HG02981 (cell line): ENCODE measurements around the gene LIMS2.

Experiments
- ATAC-seq: cut with Tn5 transposase; IDR thresholded peaks from one replicate; pipeline ENCODE4 v1.9.1; 2021; ENCODE audit warnings: mild to moderate bottlenecking, moderate library complexity; ENCODE audit not compliant: unreplicated experiment

LIMS2 gene

DNA sequence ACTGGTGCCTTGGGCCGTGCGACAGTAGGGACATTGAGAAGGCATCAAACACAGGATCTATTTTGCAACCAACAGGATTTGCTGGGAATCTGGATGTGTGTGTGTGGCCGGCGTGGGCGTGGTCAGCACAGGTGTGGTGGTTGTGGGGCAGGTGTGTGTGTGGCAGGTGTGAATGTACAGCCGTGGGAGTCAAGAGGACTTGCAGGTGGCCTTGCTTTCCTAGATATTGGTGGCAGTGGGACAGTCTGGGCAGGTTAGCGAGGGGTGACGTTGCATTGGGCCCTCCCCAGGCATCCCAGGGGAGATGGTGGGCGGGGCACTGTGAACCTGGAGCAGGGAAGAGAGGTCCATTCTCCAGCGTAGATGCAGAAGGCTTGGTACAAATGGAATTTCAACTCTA, 3.2 kb upstream of the LIMS2 start:
- no peak for ATAC-seq

DNA sequence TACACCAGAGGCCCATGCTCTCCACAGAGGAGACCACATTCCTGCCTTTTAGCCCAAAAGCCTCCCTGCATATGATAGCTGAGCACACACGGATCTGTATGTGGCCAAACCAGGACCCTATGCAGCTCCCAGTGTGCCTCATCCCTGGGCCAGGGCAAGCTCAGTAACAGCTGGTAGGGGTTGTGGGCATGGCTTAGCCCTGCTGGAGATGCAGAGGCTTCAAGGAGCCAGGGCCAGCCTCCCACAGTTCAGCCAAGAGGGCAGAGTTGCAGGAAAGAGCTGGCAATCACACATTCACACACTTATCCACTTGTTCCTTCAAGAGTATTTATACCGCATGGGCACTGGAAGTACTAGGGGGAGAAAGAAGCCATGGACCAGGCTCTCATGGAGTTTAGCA, 1.6 kb upstream of the LIMS2 start:
- ATAC-seq: no peak

DNA sequence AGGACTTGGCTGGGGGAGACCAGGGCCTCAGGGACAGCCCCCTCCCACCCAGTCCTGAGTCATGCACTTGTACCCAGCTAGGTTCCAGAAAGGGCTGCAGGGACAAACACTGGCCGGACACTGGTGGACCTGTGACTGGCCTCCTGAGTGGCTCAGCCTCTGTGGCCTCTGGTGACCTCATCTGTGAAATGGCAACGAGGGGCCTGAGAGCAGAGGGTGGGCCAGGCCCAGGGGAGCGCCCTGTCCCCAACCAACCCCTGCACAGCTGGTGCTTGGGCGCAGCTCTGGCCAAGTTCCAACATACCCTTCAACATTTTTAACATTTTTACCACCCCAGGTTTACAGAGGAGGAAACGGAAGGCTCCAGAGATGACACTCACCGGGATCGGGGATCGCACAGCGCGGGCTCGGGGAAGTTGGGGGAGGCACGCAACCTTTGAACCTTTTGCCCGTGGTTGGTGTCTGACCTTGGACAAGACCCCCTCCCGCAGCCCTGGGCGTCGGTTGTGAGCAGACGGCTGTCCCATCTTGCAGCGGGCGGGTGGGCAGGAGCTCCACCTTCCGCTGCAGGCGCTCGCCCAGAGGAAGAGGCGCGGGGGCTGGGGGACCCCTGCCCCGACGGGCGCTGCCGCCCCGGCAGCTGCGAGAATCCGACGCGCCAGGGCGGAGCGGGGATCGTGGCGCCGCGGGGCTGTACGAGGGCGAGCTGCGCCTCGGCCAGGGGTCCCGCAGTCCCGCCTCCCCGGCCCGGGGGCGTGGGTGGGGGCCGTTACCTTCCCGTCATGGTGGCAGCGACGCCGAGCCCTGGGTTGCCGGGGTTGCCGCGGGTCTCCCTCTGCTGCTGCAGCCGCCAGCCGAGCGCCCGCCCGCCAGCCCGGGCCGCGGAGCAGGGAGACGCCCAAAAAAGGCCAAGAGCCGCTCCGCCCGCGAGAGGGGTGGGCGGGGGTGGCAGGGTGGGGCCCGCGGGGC, 805 bp downstream of the LIMS2 start:
- no peak for ATAC-seq

DNA sequence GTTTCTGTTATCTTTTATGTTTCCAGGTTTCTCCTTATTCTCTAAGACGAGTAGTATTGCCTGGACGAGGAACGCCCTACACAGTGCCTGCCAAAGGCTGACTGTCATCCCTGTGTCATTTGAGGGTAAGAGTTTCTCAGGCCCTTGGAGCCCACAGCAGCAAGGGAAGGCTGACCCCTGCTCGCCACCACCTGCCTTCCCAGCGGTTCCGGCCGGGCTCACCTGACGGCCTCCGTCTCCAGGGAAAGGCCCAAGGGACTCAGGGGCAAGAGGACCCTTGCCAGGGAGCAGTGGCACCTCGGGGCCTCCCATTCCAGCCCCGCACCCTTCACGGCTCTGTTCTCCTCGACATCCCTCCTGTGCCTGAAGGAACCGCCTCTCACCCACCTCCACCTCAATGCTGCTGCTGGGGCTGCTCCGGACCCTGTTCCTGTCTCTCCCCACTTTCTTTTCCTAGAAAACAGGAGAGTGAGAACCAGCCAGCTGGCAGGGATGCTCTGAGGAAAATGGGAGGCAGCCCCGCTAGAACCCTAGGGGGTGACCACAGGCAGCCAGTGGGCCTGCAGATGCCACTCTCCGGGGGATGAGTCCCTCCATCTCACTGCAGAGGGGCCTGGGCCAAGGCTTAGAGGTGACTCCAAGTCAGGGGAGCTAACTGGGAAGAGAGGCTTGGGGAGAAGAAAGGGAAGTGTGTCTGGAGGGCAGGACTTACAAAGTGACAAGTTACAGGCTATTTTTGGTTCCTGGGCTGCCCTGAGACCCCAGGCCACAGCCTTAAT, 1.9 kb downstream of the LIMS2 start:
- ATAC-seq: no peak

DNA sequence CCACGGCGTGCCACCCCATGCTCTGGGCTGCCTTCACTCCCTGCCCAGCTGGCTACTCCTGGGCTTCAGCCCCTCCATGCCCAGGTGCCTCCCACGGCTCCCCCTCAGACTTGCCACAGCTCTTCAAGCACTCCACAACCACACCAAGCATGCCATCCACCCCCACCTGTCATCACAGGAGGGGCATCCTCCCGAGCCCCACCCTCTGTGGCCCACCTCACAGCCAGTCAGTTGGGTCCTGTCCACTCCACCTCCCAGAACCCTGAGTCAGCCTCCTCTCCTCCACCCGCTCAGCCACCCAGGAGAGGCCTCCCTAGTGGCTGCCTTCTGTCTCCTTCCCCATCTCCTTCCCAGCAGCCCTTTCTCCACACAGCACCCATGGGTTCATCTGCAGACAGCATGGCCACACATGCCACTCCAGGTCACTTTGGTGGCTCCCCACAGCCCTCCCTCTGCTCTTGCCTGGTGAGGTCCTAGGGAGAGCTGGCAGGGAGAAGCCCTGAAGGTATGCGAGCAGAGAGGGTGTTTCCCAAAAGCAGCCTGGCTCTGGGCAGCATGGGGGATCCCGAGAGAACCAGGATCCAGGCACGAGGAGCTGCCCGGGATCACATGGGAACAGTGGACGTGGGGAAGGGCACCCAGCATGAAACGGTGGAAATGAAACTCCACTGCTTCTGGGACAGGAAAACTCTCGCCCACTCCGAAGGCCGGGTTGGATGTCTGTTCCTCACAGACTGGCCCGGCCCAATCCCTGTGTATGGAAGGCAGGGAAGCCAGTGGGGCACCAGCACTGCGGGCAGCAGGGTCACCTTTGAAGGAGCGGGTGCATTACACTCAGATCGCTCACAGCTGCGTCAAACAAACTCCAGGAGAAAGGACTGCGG, 2.7 kb downstream of the LIMS2 start:
- ATAC-seq: no peak

DNA sequence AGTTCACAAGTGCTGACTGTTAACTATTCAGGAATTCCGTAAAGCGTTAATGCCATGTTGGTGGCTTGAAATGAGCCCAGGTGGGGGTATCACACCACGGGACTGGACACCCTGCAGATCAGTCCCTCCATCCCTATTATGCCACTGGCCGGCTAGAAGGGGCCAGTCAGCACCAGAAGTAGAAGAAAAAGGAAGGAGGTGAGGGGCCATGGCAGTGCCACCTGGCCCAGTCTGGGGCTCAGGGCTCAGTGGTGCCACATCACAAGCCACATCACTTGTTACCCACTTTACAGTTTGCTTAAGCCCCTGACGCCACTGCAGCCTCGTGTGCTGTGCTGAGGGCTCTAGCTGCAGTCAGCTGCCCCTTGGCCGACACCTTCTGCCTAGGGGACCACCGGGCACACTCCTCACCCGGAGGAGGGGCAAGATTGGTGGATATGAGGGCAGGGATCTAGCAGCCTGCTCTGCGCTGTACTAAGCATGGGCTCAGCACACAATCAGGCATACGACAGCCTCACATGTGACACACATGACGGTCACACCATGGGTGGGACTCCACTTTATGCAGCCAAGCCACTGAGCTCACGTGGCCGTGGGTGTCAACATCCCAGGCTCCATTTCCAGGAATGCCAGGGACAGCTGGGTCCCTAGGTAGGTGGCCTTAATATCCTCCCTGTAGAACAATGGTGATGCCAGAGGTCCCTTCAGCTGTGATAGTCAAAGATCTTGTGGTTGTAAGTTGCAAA, 3.6 kb downstream of the LIMS2 start:
- no peak for ATAC-seq

DNA sequence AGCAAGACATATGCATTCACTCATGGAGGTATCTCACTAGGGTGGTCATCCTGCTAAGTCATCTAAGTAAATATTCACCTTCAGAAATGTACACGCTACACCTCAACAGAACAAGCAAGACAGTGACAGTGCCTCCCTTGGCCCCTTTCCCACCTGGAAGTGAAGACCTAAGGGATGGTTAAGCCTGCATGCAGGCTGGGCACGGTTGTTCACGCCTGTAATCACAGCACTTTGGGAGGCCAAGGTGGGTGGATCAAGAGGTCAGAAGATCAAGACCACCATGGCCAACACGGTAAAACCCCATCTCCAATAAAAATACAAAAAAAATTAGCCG, 4.4 kb downstream of the LIMS2 start:
- ATAC-seq: no peak

DNA sequence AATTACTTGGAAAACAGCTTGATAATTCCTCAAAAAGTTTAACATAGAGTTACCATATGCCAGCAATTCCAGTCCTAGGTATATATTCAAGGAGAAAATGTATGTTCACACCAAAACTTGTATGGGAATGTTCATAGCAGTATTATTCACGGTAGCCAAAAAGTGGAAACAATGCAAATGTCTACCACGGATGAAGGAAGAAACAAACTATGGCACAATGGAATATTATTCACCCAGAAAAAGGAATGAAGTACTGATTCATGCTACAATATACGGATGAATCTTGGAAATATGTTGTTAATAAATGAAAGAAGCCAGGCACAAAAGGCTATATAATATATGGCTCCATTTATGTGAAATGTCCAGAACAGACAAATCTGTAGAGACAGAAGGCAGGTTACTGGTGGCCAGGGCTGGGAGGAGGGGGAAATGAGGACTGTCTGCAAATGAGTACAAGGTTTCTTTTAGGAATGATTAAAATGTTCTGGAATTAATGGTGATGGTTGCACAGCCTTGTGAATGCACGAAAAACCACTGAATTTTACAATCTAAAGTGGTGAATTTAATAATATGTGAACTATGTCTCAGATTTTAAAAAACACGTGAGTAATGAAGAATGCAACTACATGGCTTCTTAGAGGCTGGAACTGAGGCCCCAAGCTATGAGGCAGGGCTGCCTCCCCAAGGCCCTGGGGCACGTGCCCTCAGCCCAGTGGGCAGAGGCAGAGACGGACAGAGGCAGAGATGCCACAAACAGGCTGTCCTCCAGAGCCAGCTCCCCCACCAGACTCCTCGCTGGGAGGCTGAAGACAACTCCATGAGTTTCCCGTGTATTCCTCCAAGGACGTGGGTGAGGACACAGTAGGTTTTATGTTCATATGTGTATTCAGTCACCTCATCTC, 5.0 kb downstream of the LIMS2 start:
- ATAC-seq: no peak

DNA sequence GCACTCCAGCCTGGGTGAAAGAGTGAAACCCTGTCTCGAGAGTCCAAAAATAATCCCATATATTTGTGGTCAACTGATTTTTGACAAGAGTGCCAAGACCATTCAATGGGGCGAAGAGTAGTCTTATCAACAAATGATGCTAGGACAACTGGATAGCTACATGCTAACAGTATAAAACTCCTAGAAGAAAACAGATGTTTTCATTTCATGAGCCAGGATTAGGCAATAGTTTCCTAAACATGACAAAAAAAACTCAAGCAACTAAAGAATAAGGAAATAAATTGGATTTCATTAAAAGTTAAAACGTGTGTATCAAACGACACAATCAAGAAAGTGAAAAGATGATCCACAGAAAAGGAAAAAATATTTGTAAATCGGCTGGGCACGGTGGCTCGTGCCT, 6.3 kb downstream of the LIMS2 start:
- ATAC-seq: no peak

DNA sequence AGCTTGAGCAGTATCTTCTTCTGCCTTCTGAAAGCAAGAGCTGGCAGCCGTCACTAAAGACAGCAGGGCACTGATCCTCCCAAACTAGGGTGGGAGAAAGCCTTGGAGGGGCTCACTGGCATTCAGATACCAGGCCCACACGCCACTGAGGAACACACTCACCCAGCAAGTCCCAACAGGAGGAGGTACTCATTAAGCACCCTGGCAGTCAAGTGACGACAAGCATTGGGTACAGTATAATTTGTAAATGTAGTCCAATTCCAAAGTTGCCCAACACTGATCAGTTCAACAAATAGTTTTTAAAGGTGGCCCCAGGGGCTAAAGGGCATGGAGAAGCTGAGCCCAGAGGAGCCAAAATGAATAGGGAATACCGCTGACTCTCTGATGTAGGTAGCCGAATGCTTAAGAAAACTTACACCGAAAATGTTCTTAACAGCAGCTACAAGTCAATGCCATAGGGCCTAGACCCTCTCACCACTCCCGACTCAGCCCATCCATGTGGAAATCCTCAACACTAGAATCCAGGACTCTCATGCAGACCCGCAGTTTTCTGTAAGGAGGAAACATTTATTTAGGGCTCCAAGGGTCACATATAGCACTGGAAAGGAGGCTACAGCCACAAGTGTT, 9.9 kb downstream of the LIMS2 start:
- ATAC-seq: no peak

DNA sequence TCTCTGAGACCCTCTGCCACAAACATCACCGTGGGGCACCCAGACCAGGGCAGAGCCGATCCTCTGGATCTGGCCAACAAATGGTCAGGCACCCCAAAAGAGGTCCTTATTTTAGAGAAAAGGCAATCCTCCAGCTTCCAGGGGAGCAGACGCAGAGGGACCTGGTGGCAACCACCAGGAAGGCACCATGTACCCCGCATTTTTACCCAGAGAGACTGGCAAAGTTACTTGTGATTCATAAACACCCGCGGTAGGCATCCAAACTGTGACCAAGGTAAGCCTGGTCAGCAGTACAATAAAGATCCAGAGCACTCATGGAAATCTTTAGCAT, 10.5 kb downstream of the LIMS2 start:
- ATAC-seq: no peak

DNA sequence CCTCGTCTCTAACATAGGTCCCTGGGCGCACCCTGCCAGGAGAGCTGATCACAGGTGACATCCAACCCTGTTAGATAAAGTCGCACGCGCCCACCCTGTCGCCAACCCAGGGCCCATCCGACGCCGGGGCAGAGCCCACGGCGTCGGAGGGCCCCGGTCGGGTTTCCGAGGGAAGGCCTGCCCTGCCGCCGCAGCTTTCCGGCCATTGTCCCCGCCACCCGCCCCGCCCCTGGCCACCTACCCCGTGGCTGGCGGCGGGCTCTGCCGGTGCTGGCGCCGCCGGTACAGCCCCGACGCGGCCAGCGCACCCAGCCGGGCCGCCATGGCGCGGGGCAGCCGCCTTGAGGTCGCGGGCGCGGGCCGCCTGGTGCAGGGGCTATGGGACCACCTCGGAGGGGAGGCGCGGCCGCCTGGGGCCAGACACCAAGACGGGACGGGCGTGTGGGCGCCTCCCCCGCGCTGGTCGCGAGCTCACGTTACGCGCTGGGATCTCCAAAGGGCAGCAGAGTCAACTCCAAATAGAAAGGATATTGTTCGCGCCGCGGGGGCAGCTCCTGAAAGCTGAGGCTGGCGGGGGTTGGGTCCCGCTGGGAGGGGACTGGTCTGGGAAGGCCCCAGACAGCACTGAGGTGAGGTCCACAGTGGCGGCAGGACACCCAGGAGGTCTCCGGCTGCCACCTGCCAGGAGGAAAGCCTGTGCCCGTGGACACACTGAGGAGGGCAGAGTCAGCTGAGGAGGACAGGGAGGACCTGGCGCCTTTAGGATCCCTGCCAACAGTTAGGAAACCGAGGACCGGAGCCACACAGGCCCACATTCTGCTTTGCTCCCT, 11.1 kb downstream of the LIMS2 start:
- no peak for ATAC-seq

DNA sequence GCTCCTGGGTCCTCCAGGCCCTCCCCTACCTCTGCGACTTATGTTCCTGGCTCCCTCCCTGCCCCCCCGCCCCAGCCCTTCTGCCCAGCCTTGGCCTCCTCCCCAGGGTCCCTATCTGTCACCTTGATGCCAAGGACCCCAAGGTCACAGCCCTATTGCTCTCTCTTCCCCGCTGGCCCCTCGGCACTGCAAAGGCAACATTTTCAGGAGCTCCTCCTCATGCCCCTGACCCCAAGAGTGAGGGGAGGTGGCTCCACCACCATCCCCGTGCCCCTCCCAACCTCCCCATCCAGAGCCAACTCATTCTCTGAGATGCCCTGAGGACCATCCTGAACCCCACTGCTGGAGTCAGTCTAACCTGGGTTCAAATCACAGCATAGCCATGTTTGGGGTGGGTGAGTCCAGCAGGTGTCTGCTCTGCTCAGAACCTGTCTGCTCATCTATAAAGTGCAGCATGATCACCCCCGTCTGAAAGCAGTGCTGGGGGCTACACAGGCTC, 11.7 kb downstream of the LIMS2 start:
- no peak for ATAC-seq

DNA sequence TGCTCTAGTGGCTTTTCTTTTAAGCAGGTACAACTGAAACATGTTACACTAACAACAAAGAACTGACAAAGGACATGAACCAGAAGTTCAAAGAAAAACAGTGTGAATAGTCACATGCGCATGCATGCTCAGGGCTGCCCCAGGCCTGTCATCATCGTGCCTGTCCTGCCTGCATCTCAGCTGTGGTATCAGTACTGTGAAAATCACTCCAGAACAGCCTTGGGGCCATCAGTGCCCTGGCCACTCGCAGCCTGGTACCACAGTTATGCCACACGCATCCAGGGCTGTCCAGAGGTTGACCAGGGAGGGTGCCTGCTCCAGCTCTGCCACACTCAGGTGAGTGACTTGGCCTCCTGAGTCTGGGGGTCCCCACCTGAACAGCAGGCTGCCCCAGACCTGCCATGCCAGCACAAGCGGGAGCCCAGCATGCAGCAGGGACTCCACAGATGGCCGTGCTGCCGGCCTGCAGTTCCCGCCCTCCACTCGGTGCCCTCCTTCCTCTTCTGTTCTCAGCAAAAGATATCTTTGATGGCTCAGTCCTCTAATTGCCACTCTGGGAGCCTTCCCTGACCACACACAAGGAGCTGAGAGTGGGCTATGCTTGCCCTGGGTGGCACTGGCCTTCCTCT, 12.3 kb downstream of the LIMS2 start:
- no peak for ATAC-seq

DNA sequence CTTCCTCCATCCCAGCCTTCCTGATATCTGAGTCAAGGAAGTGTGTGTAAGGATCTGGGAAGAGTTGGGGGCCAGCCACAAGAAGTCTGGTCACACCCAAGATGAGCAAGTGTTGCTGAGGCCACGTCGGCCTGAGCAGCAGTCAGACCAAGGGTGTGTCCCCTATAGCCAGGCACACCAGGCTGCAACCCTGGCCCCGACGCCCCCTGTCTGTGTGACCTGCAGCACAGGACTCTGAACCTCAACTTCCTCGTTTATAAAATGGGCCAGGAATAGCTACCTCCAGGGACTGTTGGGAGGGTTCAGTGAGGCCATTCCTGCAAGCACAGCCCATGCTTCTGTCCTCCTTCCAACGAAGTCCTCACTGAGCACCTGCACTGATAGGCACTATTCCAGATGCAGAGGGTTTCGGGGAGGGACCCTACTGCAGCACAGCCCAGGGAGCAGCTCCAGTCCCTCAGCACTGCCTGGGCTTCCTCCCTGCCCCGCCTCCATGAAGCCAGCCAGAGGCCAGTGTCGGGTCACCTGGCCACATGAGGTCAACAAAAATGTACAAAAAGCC, 13.3 kb downstream of the LIMS2 start:
- ATAC-seq: no peak

DNA sequence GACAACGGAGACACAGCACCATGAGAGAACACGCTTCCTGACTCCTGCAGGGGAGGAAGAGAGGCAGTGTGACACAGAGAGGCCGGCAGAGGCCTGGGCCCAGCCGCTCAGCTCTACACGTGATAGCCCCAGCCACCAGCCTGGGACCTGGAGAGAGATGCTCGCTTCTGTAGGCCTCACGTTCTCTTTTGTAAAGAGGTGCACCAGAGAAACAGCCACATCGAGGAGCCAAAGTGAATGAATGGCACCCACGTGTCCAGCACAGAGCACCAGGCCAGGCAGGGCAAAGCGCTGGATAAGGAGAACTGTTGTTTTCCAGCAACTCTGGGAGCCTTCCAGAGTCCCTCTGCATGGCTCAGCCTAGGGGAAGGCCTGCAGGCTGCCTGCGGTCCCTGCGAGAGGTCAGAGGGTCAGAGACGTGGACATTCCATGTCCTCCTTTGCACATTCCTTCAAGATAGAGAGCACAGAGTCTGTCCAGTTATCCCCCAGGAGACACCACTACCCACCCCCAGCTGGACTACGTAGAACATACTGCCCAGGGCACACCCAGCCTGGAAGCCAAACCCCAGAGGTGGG, 14.2 kb downstream of the LIMS2 start:
- ATAC-seq: no peak

DNA sequence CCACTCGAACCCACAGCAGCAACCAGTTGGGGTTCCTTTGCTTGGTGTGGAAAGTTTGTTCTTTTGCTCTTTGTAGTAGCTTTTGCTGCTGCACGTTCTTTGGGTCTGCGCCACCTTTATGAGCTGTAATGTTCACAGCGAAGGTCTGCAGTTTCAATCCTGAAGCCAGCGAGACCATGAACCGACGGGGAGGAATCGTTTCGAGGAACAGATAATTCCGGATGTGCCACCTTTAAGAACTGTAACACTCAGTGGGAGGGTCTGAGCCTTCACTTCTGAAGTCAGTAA, 15.1 kb downstream of the LIMS2 start:
- no peak for ATAC-seq
